Glomerular endothelial cell (primary cell): ENCODE results near the gene PRDM16. TPM values are rescaled to one million over a fixed set of nuclear protein-coding genes. Genes with fewer than 3 reads are reported as not detected.

ENCODE experiments used
- DNase-seq: peaks from one replicate; pipeline ENCODE4 v3.0.0-alpha.2; 2011; ENCODE audit warnings: low read depth, low spot score; ENCODE audit errors: extremely low read depth
- total RNA-seq: library from RNA; depleted of rRNA; stranded (reverse); fragments of >200 nt; gene quantifications from 2 replicates; pipeline ENCODE4 v1.2.3, GENCODE V29; 2015

The PRDM16 gene
- total RNA-seq, 1 donor from 2014 or later: 0.12 TPM

- no peak for DNase-seq
These were observed 126.4 kb downstream of the PRDM16 start for GRCh38 chr1:3195480-3195815.

- DNase-seq: no peak
These were observed 127.0 kb downstream of the PRDM16 start for GRCh38 chr1:3195966-3196515.

GRCh38 chr1:3196577-3197245 lies 127.7 kb downstream of the PRDM16 start:
- DNase-seq: no peak

- DNase-seq: no peak
These were observed 128.8 kb downstream of the PRDM16 start for GRCh38 chr1:3197781-3198316.

- no peak for DNase-seq
These were observed 129.6 kb downstream of the PRDM16 start for GRCh38 chr1:3198371-3199271.

GRCh38 chr1:3204725-3205124 lies 135.7 kb downstream of the PRDM16 start:
- DNase-seq: no peak

GRCh38 chr1:3205815-3206214 lies 136.8 kb downstream of the PRDM16 start:
- no peak for DNase-seq

GRCh38 chr1:3206696-3207095 lies 137.7 kb downstream of the PRDM16 start:
- DNase-seq: no peak

- DNase-seq: no peak
These were observed 138.3 kb downstream of the PRDM16 start for GRCh38 chr1:3207217-3207848.

GRCh38 chr1:3208819-3209200 lies 139.8 kb downstream of the PRDM16 start:
- no peak for DNase-seq

GRCh38 chr1:3209201-3209600 lies 140.2 kb downstream of the PRDM16 start:
- DNase-seq: no peak

- no peak for DNase-seq
These were observed 142.8 kb downstream of the PRDM16 start for GRCh38 chr1:3211582-3212375.

- no peak for DNase-seq
These were observed 143.7 kb downstream of the PRDM16 start for GRCh38 chr1:3212453-3213355.

- no peak for DNase-seq
These were observed 144.7 kb downstream of the PRDM16 start for GRCh38 chr1:3213730-3214129.

GRCh38 chr1:3215198-3216014 lies 146.4 kb downstream of the PRDM16 start:
- DNase-seq: no peak

GRCh38 chr1:3216015-3216391 lies 147.0 kb downstream of the PRDM16 start:
- no peak for DNase-seq

GRCh38 chr1:3217181-3217641 lies 148.2 kb downstream of the PRDM16 start:
- DNase-seq: no peak

GRCh38 chr1:3217979-3218679 lies 149.1 kb downstream of the PRDM16 start:
- no peak for DNase-seq
